ENCODE data around the gene HSPB8. TPM values are rescaled to one million over a fixed set of nuclear protein-coding genes. Genes with fewer than 3 reads are reported as not detected.

The HSPB8 gene
- total RNA-seq, 2 donors from 2014 or later: 469 to 530 TPM

GRCh38 chr12:119158402-119158801, 20.3 kb upstream of the HSPB8 start:
- H3K27ac ChIP-seq: peak overlapping the region; percentile 81 to 92
- no peak for DNase-seq (ENCODE audit: low spot score)

GRCh38 chr12:119159844-119160243, 18.9 kb upstream of the HSPB8 start:
- H3K27ac ChIP-seq: peak overlapping the region in 1 of 2 donors; percentile 92
- no peaks in the 10 kb centered on the region for H3K36me3 ChIP-seq
- TF ChIP-seq, protein P1, sequence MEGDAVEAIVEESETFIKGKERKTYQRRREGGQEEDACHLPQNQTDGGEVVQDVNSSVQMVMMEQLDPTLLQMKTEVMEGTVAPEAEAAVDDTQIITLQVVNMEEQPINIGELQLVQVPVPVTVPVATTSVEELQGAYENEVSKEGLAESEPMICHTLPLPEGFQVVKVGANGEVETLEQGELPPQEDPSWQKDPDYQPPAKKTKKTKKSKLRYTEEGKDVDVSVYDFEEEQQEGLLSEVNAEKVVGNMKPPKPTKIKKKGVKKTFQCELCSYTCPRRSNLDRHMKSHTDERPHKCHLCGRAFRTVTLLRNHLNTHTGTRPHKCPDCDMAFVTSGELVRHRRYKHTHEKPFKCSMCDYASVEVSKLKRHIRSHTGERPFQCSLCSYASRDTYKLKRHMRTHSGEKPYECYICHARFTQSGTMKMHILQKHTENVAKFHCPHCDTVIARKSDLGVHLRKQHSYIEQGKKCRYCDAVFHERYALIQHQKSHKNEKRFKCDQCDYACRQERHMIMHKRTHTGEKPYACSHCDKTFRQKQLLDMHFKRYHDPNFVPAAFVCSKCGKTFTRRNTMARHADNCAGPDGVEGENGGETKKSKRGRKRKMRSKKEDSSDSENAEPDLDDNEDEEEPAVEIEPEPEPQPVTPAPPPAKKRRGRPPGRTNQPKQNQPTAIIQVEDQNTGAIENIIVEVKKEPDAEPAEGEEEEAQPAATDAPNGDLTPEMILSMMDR (IDR thresholded peaks at IDR 0.05): no peak
- H3K9me3 ChIP-seq: no peaks in the 10 kb centered on the region
- H3K4me1 ChIP-seq: peaks cover 0 to 41% of the 10 kb centered on the region in 2 donors
- DNase-seq (ENCODE audit: low spot score): no peak
- H3K27me3 ChIP-seq: no peaks in the 10 kb centered on the region
- H3K4me3 ChIP-seq: no peak overlapping the region

More at GRCh38 chr12:119158402-119158801, 20.3 kb upstream of the HSPB8 start:
- Histone ChIP-seq H3K4me3 (peak overlapping the region; percentile 12 to 17), H3K9me3 (no peaks in the 10 kb centered on the region), H3K27me3 (no peaks in the 10 kb centered on the region), H3K36me3 (no peaks in the 10 kb centered on the region), H3K4me1 (peaks cover 0 to 41% of the 10 kb centered on the region in 2 donors)
- TF ChIP-seq, protein P1 (IDR thresholded peaks at IDR 0.05): no peak

- no peaks in the 10 kb centered on the region for H3K27me3 ChIP-seq
- H3K4me3 ChIP-seq: no peak overlapping the region
- H3K9me3 ChIP-seq: no peaks in the 10 kb centered on the region
- no peak overlapping the region for H3K27ac ChIP-seq
- H3K4me1 ChIP-seq: no peaks in the 10 kb centered on the region
- TF ChIP-seq, protein P1 (IDR thresholded peaks at IDR 0.05): no peak
- DNase-seq (ENCODE audit: low spot score): no peak
- no peaks in the 10 kb centered on the region for H3K36me3 ChIP-seq
These were observed 10.8 kb upstream of the HSPB8 start for GRCh38 chr12:119167902-119168301.

GRCh38 chr12:119168721-119169120, 10.0 kb upstream of the HSPB8 start:
- no peak for DNase-seq (ENCODE audit: low spot score)
- Histone ChIP-seq H3K36me3 (no peaks in the 10 kb centered on the region), H3K27ac (no peak overlapping the region), H3K27me3 (no peaks in the 10 kb centered on the region), H3K4me1 (no peaks in the 10 kb centered on the region), H3K4me3 (no peak overlapping the region), H3K9me3 (no peaks in the 10 kb centered on the region)
- TF ChIP-seq, protein P1 (IDR thresholded peaks at IDR 0.05): no peak

DNA sequence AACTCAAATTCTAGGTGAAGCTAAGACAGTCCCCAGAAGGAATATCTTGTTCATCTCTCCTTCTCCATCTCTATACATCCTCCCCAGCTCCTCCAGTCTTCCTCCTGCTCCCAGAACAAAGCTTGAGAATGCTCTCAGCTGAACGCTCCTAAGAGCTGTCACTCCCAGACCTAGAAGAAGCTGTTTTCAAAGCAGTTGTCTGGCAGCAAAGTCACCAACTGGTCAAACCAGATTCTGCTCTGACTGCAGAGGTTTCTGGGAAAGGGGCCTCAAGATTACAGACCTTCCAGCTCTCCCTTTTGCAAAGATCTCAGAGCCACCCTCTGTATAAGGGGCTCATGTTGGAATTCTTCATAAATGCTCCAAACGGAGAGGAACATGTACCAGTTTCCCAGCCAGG, 9.6 kb upstream of the HSPB8 start:
- Histone ChIP-seq H3K4me3 (no peak overlapping the region), H3K27me3 (no peaks in the 10 kb centered on the region), H3K4me1 (no peaks in the 10 kb centered on the region), H3K36me3 (no peaks in the 10 kb centered on the region), H3K9me3 (no peaks in the 10 kb centered on the region), H3K27ac (no peak overlapping the region)
- TF ChIP-seq, protein P1 (IDR thresholded peaks at IDR 0.05): no peak
- no peak for DNase-seq (ENCODE audit: low spot score)

DNA sequence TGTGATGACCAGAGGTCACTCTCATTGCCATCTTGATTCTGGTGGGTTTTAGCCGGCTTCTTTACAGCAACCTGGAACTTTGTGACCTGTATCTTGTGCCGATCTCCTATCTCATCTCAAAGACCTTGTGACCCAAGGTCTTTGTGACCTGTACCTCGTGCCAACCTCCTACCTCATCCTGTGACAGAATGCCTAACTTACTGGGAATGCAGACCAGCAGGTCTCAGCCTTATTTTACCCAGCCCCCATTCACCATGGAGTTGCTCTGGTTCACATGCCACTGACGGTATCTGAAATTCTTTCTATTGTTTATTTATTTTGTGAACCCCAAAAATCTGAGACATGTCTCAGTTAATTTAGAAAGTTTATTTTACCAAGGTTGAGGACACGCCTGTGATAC, 7.4 kb upstream of the HSPB8 start:
- TF ChIP-seq, protein P1 (IDR thresholded peaks at IDR 0.05): no peak
- H3K4me1 ChIP-seq: peaks cover 0 to 7% of the 10 kb centered on the region in 2 donors
- H3K27ac ChIP-seq: no peak overlapping the region
- no peaks in the 10 kb centered on the region for H3K9me3 ChIP-seq
- H3K36me3 ChIP-seq: no peaks in the 10 kb centered on the region
- H3K4me3 ChIP-seq: no peak overlapping the region
- DNase-seq (ENCODE audit: low spot score): no peak
- no peaks in the 10 kb centered on the region for H3K27me3 ChIP-seq
